A549 (cell line): Measurements from ENCODE around the gene BICRA. TPM values are rescaled to one million over a fixed set of nuclear protein-coding genes. Genes with fewer than 3 reads are reported as not detected.

Experiments
- ATAC-seq, 2 experiments: fragments of 200-7000 bp in 1 of 2; fragments of >200 bp in 1 of 2; cut with Nextera tagmentation in 1 of 2; cut with Tn5 transposase in 1 of 2; 3 replicates each; pipeline versions ENCODE4 v1.8.0 to v1.9.1; 2018 to 2020; ENCODE audit warnings: mild to moderate bottlenecking in 1 of 2, moderate library complexity in 1 of 2
- CTCF ChIA-PET: fragments of 300-600 bp; sonication (Branson Sonifier 250); formaldehyde crosslinking; extraction: SDS; loops from one replicate; lab custom pipeline; 2021; ENCODE audit warnings: antibody characterized with exemption, inconsistent platforms; lab: Yijun Ruan, JAX
- POLR2A ChIA-PET: fragments of 350-600 bp; formaldehyde crosslinking; extraction: SDS; loops from one replicate; lab custom pipeline; 2021; ENCODE audit warnings: antibody characterized with exemption, inconsistent platforms; lab: Yijun Ruan, JAX
- DNase-seq, 2 experiments: peaks; one replicate each; pipeline versions ENCODE4 v3.0.0 to v3.0.0-alpha.2; 2011 to 2016; ENCODE audit warnings: low read depth in 1 of 2, low spot score in 1 of 2
- FAIRE-seq: peaks from 2 replicates; lab custom pipeline; 2011; peaks lifted over from hg19 to GRCh38; lab: Jason Lieb, UNC
- H3K27ac ChIP-seq, 2 experiments: fragments of >200 bp; sonication (Bioruptor Twin); formaldehyde crosslinking; 3 replicates each; pipeline ENCODE4 v1.5.1; 2016 to 2017
- H3K4me1 ChIP-seq: fragments of >200 bp; sonication (Bioruptor Twin); formaldehyde crosslinking; 3 replicates; pipeline ENCODE4 v1.6.1; 2016
- H3K4me2 ChIP-seq: fragments of >200 bp; sonication (Bioruptor Twin); formaldehyde crosslinking; 3 replicates; pipeline ENCODE4 v1.6.1; 2016
- H3K4me3 ChIP-seq: fragments of >200 bp; sonication (Bioruptor Twin); formaldehyde crosslinking; 3 replicates; pipeline ENCODE4 v1.5.1; 2016
- H3K9me3 ChIP-seq: fragments of >200 bp; sonication (Bioruptor Twin); formaldehyde crosslinking; 3 replicates; pipeline ENCODE4 v1.6.1; 2016
- CHD4 ChIP-seq: fragments of 200-600 bp; sonication (generic); IDR thresholded peaks from 2 replicates; pipeline ENCODE4 v1.6.1; 2016; ENCODE audit warnings: antibody characterized with exemption, mild to moderate bottlenecking, borderline replicate concordance
- ELK1 ChIP-seq: fragments of 150-350 bp; IDR thresholded peaks from 2 replicates; pipeline ENCODE4 v1.6.1; 2014; ENCODE audit warnings: low read depth, mild to moderate bottlenecking, low read length
- FOSL2 ChIP-seq, 2 experiments: fragments of 450-650 bp in 1 of 2; fragments of >200 bp in 1 of 2; sonication (Bioruptor Twin) in 1 of 2; formaldehyde crosslinking; IDR thresholded peaks; 2 replicates each; pipeline versions ENCODE4 v1.5.0 to v1.6.1; 2016 to 2020; ENCODE audit warnings: mild to moderate bottlenecking in 1 of 2, moderate library complexity in 1 of 2
- MAX ChIP-seq: IDR thresholded peaks from 2 replicates; pipeline ENCODE4 v1.6.1; 2012
- MAZ ChIP-seq: fragments of 150-350 bp; IDR thresholded peaks from 2 replicates; pipeline ENCODE4 v1.6.1; 2014; ENCODE audit warnings: antibody characterized with exemption, low read depth, low read length, borderline replicate concordance
- MYC ChIP-seq: IDR thresholded peaks from 2 replicates; pipeline ENCODE4 v1.6.1; 2012; ENCODE audit warnings: mild to moderate bottlenecking, inconsistent platforms, low read length, improper control_type of control experiment, borderline replicate concordance
- POLR2AphosphoS2 ChIP-seq: conservative IDR thresholded peaks from 2 replicates; pipeline ENCODE4 v1.6.1; 2012; ENCODE audit warnings: low read length, improper control_type of control experiment, inconsistent platforms
- RCOR1 ChIP-seq: fragments of 150-350 bp; IDR thresholded peaks from 2 replicates; pipeline ENCODE4 v1.6.1; 2014; ENCODE audit warnings: antibody characterized with exemption, low read length, low read depth
- REST ChIP-seq: fragments of 200-600 bp; sonication (generic); IDR thresholded peaks from 2 replicates; pipeline ENCODE4 v1.6.1; 2016; ENCODE audit warnings: antibody characterized with exemption, mild to moderate bottlenecking, moderate library complexity
- RFX5 ChIP-seq: fragments of 450-650 bp; IDR thresholded peaks from 2 replicates; pipeline ENCODE4 v1.7.1; 2014; ENCODE audit warnings: antibody characterized with exemption, mild to moderate bottlenecking, moderate library complexity
- USF2 ChIP-seq: fragments of 450-650 bp; IDR thresholded peaks from 2 replicates; pipeline ENCODE4 v1.6.1; 2014; ENCODE audit warnings: antibody characterized with exemption
- WGBS: methylation state at CpG from one replicate; pipeline ENCODE4 v1.1.6; 2017; ENCODE audit errors: missing lambda C conversion rate; 5-methylcytosine and 5-hydroxymethylcytosine counted together
- polyA plus RNA-seq, 4 experiments: library from polyadenylated mRNA; depleted of rRNA in 3 of 4; stranded (reverse); fragments of >200 nt; fragmentation: RNase III in 1 of 4; extraction: RNeasy Plus Mini Kit Qiagen cat#74134 plus additional on column Dnase treatment in 1 of 4; gene quantifications; 2 replicates in 3 of 4; 3 replicates in 1 of 4; pipeline ENCODE4 v1.2.3, GENCODE V29; 2011 to 2017

Gene BICRA
- polyA plus RNA-seq, 2 of the 4 experiments (the other 2 are of a cell fraction) = 0.83 to 12.4 TPM

- TF ChIP-seq REST (no peak), USF2 (no peak), MYC (no peak), MAX (no peak), MAZ (no peak)
Measured at GRCh38 chr19:47658431-47659348, 49.8 kb downstream of the BICRA start (continued).

- peak in 1 of 2 experiments; percentile 43 for DNase-seq
- TF ChIP-seq RCOR1 (no peak), FOSL2 (IDR thresholded peaks at IDR 0.05) (no peak), FOSL2 (CRISPR knock-in tag; IDR thresholded peaks at IDR 0.05) (peak; percentile 47; the same call in 1 of the 2 replicates), CHD4 (no peak), MAZ (no peak), ELK1 (no peak)
- Histone ChIP-seq H3K27ac (peak overlapping the region in 1 of 2 experiments; percentile 14; a peak in 1 of 6 replicates), H3K4me2 (0 out of 3 replicates have a peak overlapping the region, but pooled peaks have one; percentile 3), H3K9me3 (no peaks in the 10 kb centered on the region), H3K4me3 (no peak overlapping the region), H3K4me1 (peaks cover 40% of the 10 kb centered on the region)
- ChIA-PET POLR2A (no interaction called here), CTCF (interaction anchor here (0.7 to 3.1 kb wide), 9 partner anchors 10 to 224 kb away, joined by 3 to 16 read pairs (median 5); no protein-coding TSS in a partner anchor)
- FAIRE-seq = no peak
- WGBS = 58% methylated on average over 6 of the region's 6 CpGs
- no peak for ATAC-seq
Measured at GRCh38 chr19:47660435-47660832, 51.5 kb downstream of the BICRA start.

- 91% methylated on average over 16 of the region's 16 CpGs for WGBS
- ChIA-PET POLR2A (no interaction called here), CTCF (interaction anchor here (1.2 to 3.1 kb wide), 9 partner anchors 11 to 146 kb away, joined by 3 to 16 read pairs (median 6); partner anchors contain the start of gene NAPA)
- FAIRE-seq = no peak
- Histone ChIP-seq H3K4me3 (no peak overlapping the region), H3K27ac (peak overlapping the region in 1 of 2 experiments; percentile 14; a peak in 1 of 6 replicates), H3K4me1 (peaks cover 47% of the 10 kb centered on the region), H3K9me3 (no peaks in the 10 kb centered on the region), H3K4me2 (no peak overlapping the region)
- ATAC-seq = no peak
- TF ChIP-seq POLR2AphosphoS2 (no peak), RFX5 (no peak)
- no peak for DNase-seq
Measured at GRCh38 chr19:47661161-47661560, 52.2 kb downstream of the BICRA start.
